Neural crest cell (in vitro differentiated cells): ENCODE measurements around the gene P2RX3. TPM values are rescaled to one million over a fixed set of nuclear protein-coding genes. Genes with fewer than 3 reads are reported as not detected.

Experiments
- DNase-seq: peaks from one replicate; pipeline ENCODE4 v3.0.0; 2021; ENCODE audit warnings: low read depth, mixed read lengths, low spot score
- H3K27ac Mint-ChIP-seq: one replicate; pipeline ENCODE4 v1.8.0; 2021; ENCODE audit warnings: mild to moderate bottlenecking, mixed read lengths; ENCODE audit not compliant: unreplicated experiment
- H3K27me3 Mint-ChIP-seq: 2 replicates; pipeline ENCODE4 v1.8.0; 2021; ENCODE audit warnings: low read depth, mild to moderate bottlenecking, mixed read lengths
- H3K36me3 Mint-ChIP-seq: 2 replicates; pipeline ENCODE4 v1.8.0; 2021; ENCODE audit warnings: low read depth, mild to moderate bottlenecking, mixed read lengths
- H3K4me1 Mint-ChIP-seq: 2 replicates; pipeline ENCODE4 v1.8.0; 2021; ENCODE audit warnings: mixed read lengths
- H3K4me3 Mint-ChIP-seq: one replicate; pipeline ENCODE4 v1.8.0; 2021; ENCODE audit warnings: mild to moderate bottlenecking, mixed read lengths
- H3K9me3 Mint-ChIP-seq: 2 replicates; pipeline ENCODE4 v1.8.0; 2021; ENCODE audit warnings: mixed read lengths
- total RNA-seq: library from RNA; stranded (reverse); gene quantifications from 2 replicates; pipeline ENCODE4 v1.2.1, GENCODE V29; 2021
- TF ChIP-seq, protein P1 (sequence below): fragments of 200-600 bp; sonication (generic); conservative IDR thresholded peaks from 2 replicates; pipeline ENCODE4 v1.5.0; 2021; ENCODE audit warnings: antibody characterized with exemption, mild to moderate bottlenecking

Gene P2RX3
- total RNA-seq, 1 donor from 2014 or later: 14.3 TPM

DNA sequence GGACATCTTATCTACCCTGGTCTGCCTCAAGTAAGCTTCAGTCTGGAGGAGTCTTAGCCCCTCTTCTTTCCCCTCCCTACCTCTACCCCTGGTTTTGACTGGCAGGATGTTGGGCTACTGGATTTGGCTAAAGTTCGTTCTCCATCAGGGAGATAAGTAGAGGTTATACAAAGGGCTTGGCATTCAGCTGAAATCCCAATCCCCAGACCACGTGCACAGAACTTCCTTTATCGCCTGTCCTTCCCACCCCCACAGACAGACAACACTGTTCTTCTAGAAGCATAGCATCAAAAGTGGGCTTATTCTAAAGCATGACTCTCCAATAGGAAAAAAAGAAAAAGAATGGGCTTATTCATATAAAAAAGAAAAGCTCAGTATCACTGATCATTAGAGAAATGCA lies 35.0 kb downstream of the P2RX3 start:
- DNase-seq: no peak
- no peaks in the 10 kb centered on the region for H3K36me3 Mint-ChIP-seq
- H3K27ac Mint-ChIP-seq: no peak overlapping the region
- no peaks in the 10 kb centered on the region for H3K4me1 Mint-ChIP-seq
- peaks cover 17% of the 10 kb centered on the region for H3K27me3 Mint-ChIP-seq
- H3K9me3 Mint-ChIP-seq: peaks cover 4% of the 10 kb centered on the region
- H3K4me3 Mint-ChIP-seq: no peak overlapping the region
- TF ChIP-seq, protein P1, sequence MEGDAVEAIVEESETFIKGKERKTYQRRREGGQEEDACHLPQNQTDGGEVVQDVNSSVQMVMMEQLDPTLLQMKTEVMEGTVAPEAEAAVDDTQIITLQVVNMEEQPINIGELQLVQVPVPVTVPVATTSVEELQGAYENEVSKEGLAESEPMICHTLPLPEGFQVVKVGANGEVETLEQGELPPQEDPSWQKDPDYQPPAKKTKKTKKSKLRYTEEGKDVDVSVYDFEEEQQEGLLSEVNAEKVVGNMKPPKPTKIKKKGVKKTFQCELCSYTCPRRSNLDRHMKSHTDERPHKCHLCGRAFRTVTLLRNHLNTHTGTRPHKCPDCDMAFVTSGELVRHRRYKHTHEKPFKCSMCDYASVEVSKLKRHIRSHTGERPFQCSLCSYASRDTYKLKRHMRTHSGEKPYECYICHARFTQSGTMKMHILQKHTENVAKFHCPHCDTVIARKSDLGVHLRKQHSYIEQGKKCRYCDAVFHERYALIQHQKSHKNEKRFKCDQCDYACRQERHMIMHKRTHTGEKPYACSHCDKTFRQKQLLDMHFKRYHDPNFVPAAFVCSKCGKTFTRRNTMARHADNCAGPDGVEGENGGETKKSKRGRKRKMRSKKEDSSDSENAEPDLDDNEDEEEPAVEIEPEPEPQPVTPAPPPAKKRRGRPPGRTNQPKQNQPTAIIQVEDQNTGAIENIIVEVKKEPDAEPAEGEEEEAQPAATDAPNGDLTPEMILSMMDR: no peak

DNA sequence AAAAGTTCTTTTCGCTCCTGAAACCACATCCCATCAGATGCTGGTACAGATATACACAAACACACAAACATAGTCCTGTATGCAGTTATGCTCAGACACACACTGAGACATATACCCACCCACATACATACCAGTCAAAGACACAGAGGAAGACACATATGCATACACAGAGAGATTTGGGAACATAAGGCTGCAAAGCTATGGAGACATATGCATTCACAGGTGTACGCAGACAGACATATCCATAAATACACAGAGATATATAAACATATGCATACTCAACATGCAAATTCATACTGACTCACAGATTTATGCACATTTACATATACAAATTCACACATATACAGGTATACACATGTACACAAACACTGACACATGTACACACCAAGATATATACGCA lies 36.8 kb downstream of the P2RX3 start:
- Mint-ChIP-seq H3K9me3 (peaks cover 4% of the 10 kb centered on the region), H3K36me3 (no peaks in the 10 kb centered on the region), H3K4me1 (no peaks in the 10 kb centered on the region), H3K4me3 (no peak overlapping the region), H3K27ac (no peak overlapping the region), H3K27me3 (peaks cover 33% of the 10 kb centered on the region)
- TF ChIP-seq, protein P1: no peak
- no peak for DNase-seq

DNA sequence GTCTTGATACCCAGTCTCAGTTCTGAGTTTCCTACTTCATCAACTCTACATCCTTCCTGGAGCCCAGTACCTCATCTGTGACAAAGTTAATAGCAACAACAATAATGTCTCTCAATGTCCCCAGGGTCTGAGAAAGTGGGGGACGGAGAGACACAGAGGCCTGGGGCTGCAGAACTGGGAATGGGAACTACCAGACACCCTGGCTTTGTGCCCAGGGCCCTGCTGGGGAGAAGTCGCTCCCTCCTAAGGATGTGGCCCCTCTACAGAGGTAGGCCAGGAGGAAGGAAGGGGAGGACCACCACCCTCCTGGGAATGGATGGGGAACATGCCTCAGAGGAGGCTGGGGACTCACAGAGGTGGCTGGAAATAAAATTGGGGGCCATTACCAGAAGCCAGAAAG lies 37.3 kb downstream of the P2RX3 start:
- no peak for DNase-seq
- TF ChIP-seq, protein P1: no peak
- no peaks in the 10 kb centered on the region for H3K36me3 Mint-ChIP-seq
- H3K4me3 Mint-ChIP-seq: no peak overlapping the region
- H3K9me3 Mint-ChIP-seq: peaks cover 4% of the 10 kb centered on the region
- H3K4me1 Mint-ChIP-seq: no peaks in the 10 kb centered on the region
- peaks cover 37% of the 10 kb centered on the region for H3K27me3 Mint-ChIP-seq
- H3K27ac Mint-ChIP-seq: no peak overlapping the region

DNA sequence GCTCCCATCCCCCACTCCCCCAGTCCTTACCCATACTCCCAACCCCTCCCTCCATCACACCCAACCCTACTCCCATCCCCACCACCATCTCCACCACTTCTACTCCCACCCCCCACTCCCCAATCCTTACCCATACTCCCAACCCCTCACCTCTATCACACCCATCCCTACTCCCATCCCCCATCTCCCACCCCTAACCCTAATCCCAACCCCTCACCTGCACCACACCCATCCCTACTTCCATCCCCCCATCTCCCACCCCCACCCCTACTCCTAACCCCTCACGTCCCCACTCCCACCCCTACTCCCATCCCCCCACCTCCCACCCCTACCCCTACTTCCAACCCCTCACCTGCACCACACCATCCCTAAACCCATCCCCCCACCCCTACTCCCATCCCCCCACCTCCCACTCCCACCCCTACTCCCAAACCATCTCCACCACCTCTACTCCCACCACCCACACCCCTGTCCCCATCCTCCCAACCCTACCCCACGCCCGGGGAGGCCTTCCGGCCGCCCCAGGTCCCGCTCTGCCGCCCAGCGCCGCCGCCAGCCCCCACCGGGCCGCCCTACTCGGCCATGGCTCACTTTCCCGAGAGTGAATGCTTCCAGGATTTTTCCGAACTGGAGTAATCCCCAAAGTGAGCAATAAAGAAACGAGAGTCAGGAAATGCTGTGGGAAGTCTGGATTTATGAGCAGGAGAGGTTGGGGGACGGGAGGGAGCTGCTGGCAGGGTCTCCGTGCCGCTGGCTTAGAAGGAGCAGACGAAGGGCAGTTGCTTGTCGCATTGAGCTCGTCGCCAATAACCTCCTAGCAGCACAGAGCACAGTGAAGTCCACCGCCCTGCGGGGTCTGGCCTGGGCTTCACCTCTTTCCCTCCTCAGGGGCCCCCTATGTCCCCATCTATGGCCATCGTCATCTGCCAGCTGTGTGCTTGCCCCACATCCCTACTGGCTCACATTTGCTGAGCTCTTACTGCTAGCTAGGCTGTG lies 38.2 kb downstream of the P2RX3 start:
- H3K36me3 Mint-ChIP-seq: no peaks in the 10 kb centered on the region
- H3K27me3 Mint-ChIP-seq: peaks cover 45% of the 10 kb centered on the region
- no peak for DNase-seq
- no peak overlapping the region for H3K4me3 Mint-ChIP-seq
- peaks cover 4% of the 10 kb centered on the region for H3K9me3 Mint-ChIP-seq
- no peaks in the 10 kb centered on the region for H3K4me1 Mint-ChIP-seq
- TF ChIP-seq, protein P1: no peak
- no peak overlapping the region for H3K27ac Mint-ChIP-seq

DNA sequence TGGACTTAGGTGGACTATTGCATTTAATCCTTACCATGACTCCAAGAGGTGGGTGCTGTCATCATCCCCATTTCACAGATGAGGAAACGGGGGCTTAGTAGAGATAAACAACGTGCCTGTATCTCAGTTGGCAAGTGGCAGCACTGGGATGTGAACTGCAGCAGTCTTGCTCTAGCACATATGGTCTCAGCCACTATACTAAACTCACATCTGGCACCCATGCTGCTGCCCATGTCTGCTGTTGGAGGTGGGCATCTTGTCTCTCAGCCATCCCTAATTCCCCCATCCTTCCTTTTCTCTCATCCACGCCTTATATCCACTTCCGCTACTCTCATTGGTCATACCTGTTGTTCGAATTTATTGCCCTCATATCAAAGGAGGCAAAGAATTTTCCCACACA lies 39.0 kb downstream of the P2RX3 start:
- H3K4me3 Mint-ChIP-seq: no peak overlapping the region
- H3K9me3 Mint-ChIP-seq: peaks cover 4% of the 10 kb centered on the region
- H3K27me3 Mint-ChIP-seq: peaks cover 51% of the 10 kb centered on the region
- no peak overlapping the region for H3K27ac Mint-ChIP-seq
- no peak for DNase-seq
- TF ChIP-seq, protein P1: no peak
- H3K36me3 Mint-ChIP-seq: no peaks in the 10 kb centered on the region
- H3K4me1 Mint-ChIP-seq: no peaks in the 10 kb centered on the region
